Mesothelial cell of epicardium (in vitro differentiated cells): ENCODE results near the gene ATP2C2. TPM values are rescaled to one million over a fixed set of nuclear protein-coding genes. Genes with fewer than 3 reads are reported as not detected.

Source experiments
- DNase-seq, 2 experiments: peaks; one replicate each; pipeline ENCODE4 v3.0.0; 2021; ENCODE audit warnings: low spot score in 2 of 2; ENCODE audit not compliant: unreplicated experiment in 2 of 2
- H3K27ac Mint-ChIP-seq: 2 replicates; pipeline ENCODE4 v1.8.0; 2021; ENCODE audit warnings: mixed read lengths
- H3K27me3 Mint-ChIP-seq: 2 replicates; pipeline ENCODE4 v1.8.0; 2021; ENCODE audit warnings: low read depth, mixed read lengths
- H3K36me3 Mint-ChIP-seq: 2 replicates; pipeline ENCODE4 v1.8.0; 2021; ENCODE audit warnings: mixed read lengths
- H3K4me1 Mint-ChIP-seq: 2 replicates; pipeline ENCODE4 v1.8.0; 2021; ENCODE audit warnings: mixed read lengths
- H3K4me3 Mint-ChIP-seq: 2 replicates; pipeline ENCODE4 v1.8.0; 2021; ENCODE audit warnings: mild to moderate bottlenecking, moderate library complexity, mixed read lengths
- H3K9me3 Mint-ChIP-seq: 2 replicates; pipeline ENCODE4 v1.8.0; 2021; ENCODE audit warnings: mixed read lengths
- total RNA-seq: library from RNA; stranded (reverse); gene quantifications from 3 replicates; pipeline ENCODE4 v1.2.1, GENCODE V29; 2021
- TF ChIP-seq, protein P1 (sequence below): fragments of 200-600 bp; sonication (generic); IDR thresholded peaks from one replicate; pipeline ENCODE4 v1.5.0; 2021; ENCODE audit warnings: antibody characterized with exemption; ENCODE audit not compliant: unreplicated experiment

The ATP2C2 gene
- total RNA-seq, 1 donor from 2014 or later = 47.7 TPM

- Mint-ChIP-seq H3K27ac (no peak overlapping the region), H3K9me3 (no peaks in the 10 kb centered on the region), H3K4me3 (no peak overlapping the region), H3K27me3 (no peaks in the 10 kb centered on the region), H3K36me3 (no peaks in the 10 kb centered on the region), H3K4me1 (peaks cover 17% of the 10 kb centered on the region)
- TF ChIP-seq, protein P1, sequence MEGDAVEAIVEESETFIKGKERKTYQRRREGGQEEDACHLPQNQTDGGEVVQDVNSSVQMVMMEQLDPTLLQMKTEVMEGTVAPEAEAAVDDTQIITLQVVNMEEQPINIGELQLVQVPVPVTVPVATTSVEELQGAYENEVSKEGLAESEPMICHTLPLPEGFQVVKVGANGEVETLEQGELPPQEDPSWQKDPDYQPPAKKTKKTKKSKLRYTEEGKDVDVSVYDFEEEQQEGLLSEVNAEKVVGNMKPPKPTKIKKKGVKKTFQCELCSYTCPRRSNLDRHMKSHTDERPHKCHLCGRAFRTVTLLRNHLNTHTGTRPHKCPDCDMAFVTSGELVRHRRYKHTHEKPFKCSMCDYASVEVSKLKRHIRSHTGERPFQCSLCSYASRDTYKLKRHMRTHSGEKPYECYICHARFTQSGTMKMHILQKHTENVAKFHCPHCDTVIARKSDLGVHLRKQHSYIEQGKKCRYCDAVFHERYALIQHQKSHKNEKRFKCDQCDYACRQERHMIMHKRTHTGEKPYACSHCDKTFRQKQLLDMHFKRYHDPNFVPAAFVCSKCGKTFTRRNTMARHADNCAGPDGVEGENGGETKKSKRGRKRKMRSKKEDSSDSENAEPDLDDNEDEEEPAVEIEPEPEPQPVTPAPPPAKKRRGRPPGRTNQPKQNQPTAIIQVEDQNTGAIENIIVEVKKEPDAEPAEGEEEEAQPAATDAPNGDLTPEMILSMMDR = no peak
- DNase-seq = no peak
Observed at GRCh38 chr16:84323606-84324005, 44.7 kb upstream of the ATP2C2 start.

- no peak for DNase-seq
- H3K27ac Mint-ChIP-seq = no peak overlapping the region
- no peaks in the 10 kb centered on the region for H3K9me3 Mint-ChIP-seq
- H3K36me3 Mint-ChIP-seq = no peaks in the 10 kb centered on the region
- no peak overlapping the region for H3K4me3 Mint-ChIP-seq
- no peaks in the 10 kb centered on the region for H3K27me3 Mint-ChIP-seq
- H3K4me1 Mint-ChIP-seq = peaks cover 18% of the 10 kb centered on the region
- TF ChIP-seq, protein P1 = no peak
Observed at GRCh38 chr16:84324434-84325262, 43.7 kb upstream of the ATP2C2 start.

DNA sequence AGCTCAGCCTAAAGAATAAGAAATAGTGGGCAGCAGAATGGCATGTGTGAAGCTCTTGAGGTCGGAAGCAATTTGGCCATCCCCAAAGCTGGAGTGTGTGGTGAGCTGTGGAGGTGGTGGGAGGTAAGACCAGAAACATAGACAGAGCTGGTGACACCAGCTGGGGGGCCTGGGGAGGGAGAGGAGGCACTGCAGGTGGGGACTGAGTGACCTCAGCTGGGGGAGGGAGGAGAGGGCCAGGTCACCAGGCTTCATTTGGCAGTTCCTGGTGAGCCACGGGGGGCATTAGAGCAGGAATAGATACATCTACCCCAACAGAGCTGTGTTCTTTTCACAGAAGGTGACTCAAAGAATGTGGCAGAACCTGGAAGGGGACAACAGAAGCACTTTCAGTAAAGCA is 41.8 kb upstream of the ATP2C2 start:
- no peak overlapping the region for H3K27ac Mint-ChIP-seq
- no peaks in the 10 kb centered on the region for H3K27me3 Mint-ChIP-seq
- TF ChIP-seq, protein P1 = no peak
- peaks cover 12% of the 10 kb centered on the region for H3K4me1 Mint-ChIP-seq
- no peak for DNase-seq
- H3K4me3 Mint-ChIP-seq = no peak overlapping the region
- no peaks in the 10 kb centered on the region for H3K9me3 Mint-ChIP-seq
- H3K36me3 Mint-ChIP-seq = no peaks in the 10 kb centered on the region

- Mint-ChIP-seq H3K27ac (no peak overlapping the region), H3K9me3 (no peaks in the 10 kb centered on the region), H3K4me3 (no peak overlapping the region), H3K36me3 (no peaks in the 10 kb centered on the region), H3K27me3 (no peaks in the 10 kb centered on the region), H3K4me1 (peaks cover 3% of the 10 kb centered on the region)
- TF ChIP-seq, protein P1 = no peak
- no peak for DNase-seq
Observed at GRCh38 chr16:84327926-84328505, 40.3 kb upstream of the ATP2C2 start.

DNA sequence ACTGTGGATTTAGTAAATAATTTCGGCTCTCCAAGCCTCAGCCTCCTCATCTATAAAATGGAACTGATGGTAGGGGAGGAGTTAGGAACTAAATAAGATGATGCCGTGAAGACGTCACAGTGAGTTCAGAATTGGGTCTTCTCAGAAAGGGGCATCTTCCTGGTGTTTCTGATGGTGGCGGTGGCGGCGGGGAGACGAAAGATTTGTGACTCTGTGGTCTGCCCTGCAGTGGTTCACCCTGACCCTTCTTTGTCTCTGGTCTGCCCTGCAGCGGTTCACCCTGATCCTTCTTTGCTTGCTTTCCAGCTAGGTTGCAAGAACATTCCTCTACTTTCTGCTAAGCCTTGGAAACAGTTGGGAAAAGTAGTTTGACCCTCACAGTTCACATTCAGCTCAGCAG is 39.3 kb upstream of the ATP2C2 start:
- no peak overlapping the region for H3K27ac Mint-ChIP-seq
- H3K9me3 Mint-ChIP-seq = no peaks in the 10 kb centered on the region
- no peak overlapping the region for H3K4me3 Mint-ChIP-seq
- DNase-seq = no peak
- no peaks in the 10 kb centered on the region for H3K27me3 Mint-ChIP-seq
- no peaks in the 10 kb centered on the region for H3K36me3 Mint-ChIP-seq
- peaks cover 3% of the 10 kb centered on the region for H3K4me1 Mint-ChIP-seq
- TF ChIP-seq, protein P1 = no peak
